CD14-positive monocyte (primary cell): ENCODE results near the gene CDHR5. TPM values are rescaled to one million over a fixed set of nuclear protein-coding genes. Genes with fewer than 3 reads are reported as not detected.

Experiments
- DNase-seq, 3 donors: peaks; one replicate each; pipeline ENCODE4 v3.0.0-alpha.2; 2011 to 2022
- H2AFZ ChIP-seq: 2 replicates; pipeline ENCODE4 v1.6.0; 2012; ENCODE audit warnings: mild to moderate bottlenecking, low read depth, low read length, inconsistent platforms; ENCODE audit not compliant: insufficient read depth, poor library complexity, severe bottlenecking
- H3K27ac ChIP-seq, 2 donors: 1 replicate in 1 of 2; 2 replicates in 1 of 2; pipeline ENCODE4 v1.5.1; 2012 to 2013; ENCODE audit warnings: low read length in 2 of 2, control low read depth in 1 of 2, inconsistent platforms in 1 of 2, low read depth in 1 of 2, mild to moderate bottlenecking in 1 of 2
- H3K27me3 ChIP-seq, 2 donors: one replicate each; pipeline versions ENCODE4 v1.6.0 to v1.6.1; 2011 to 2013; ENCODE audit warnings: low read length in 2 of 2; ENCODE audit not compliant: control insufficient read depth in 2 of 2, insufficient read depth in 2 of 2
- H3K36me3 ChIP-seq, 2 donors: replicated peaks in 1 of 2; 1 replicate in 1 of 2; 2 replicates in 1 of 2; pipeline versions ENCODE4 v1.5.1 to v1.6.1; 2012 to 2013; ENCODE audit warnings: low read length in 2 of 2, control low read depth in 1 of 2, inconsistent platforms in 1 of 2, mild to moderate bottlenecking in 1 of 2; ENCODE audit not compliant: insufficient read depth in 2 of 2, control insufficient read depth in 1 of 2
- H3K4me1 ChIP-seq, 2 donors: 1 replicate in 1 of 2; 2 replicates in 1 of 2; pipeline versions ENCODE4 v1.5.1 to v1.6.1; 2012 to 2013; ENCODE audit warnings: low read length in 2 of 2, control low read depth in 1 of 2, inconsistent platforms in 1 of 2, mild to moderate bottlenecking in 1 of 2, moderate library complexity in 1 of 2; ENCODE audit not compliant: insufficient read depth in 2 of 2, control insufficient read depth in 1 of 2
- H3K4me2 ChIP-seq: replicated peaks from 2 replicates; pipeline ENCODE3; 2012; ENCODE audit warnings: low read length, moderate library complexity, mild to moderate bottlenecking; ENCODE audit not compliant: poor library complexity, severe bottlenecking; ENCODE audit errors: extremely low read depth
- H3K4me3 ChIP-seq, 3 experiments: fragments of 200-600 bp in 1 of 3; sonication (generic) in 1 of 3; replicated peaks in 1 of 3; 1 replicate in 2 of 3; 2 replicates in 1 of 3; pipeline ENCODE4 v1.5.1; 2011 to 2013; ENCODE audit warnings: low read length in 3 of 3, mild to moderate bottlenecking in 3 of 3, control low read depth in 2 of 3, low read depth in 2 of 3, inconsistent platforms in 1 of 3, moderate library complexity in 1 of 3
- H3K79me2 ChIP-seq: 2 replicates; pipeline ENCODE4 v1.6.0; 2012; ENCODE audit warnings: mild to moderate bottlenecking, control low read depth, inconsistent platforms, low read length, moderate library complexity; ENCODE audit not compliant: insufficient read depth
- H3K9ac ChIP-seq: 2 replicates; pipeline ENCODE4 v1.6.0; 2017; ENCODE audit warnings: low read length, mild to moderate bottlenecking; ENCODE audit not compliant: insufficient read depth, poor library complexity, severe bottlenecking
- H3K9me3 ChIP-seq, 2 donors: replicated peaks in 1 of 2; 1 replicate in 1 of 2; 2 replicates in 1 of 2; pipeline versions ENCODE4 v1.5.1 to v1.6.1; 2012 to 2013; ENCODE audit warnings: low read length in 2 of 2, control low read depth in 1 of 2; ENCODE audit not compliant: control insufficient read depth in 1 of 2, insufficient read depth in 1 of 2
- H4K20me1 ChIP-seq: 2 replicates; pipeline ENCODE4 v1.6.0; 2012; ENCODE audit warnings: mild to moderate bottlenecking, low read length, control low read depth, moderate library complexity; ENCODE audit not compliant: insufficient read depth
- H3K27ac Mint-ChIP-seq, 7 donors: one replicate each; pipeline ENCODE4 v1.8.0; 2020; ENCODE audit warnings: mild to moderate bottlenecking in 7 of 7, mixed read lengths in 7 of 7, moderate library complexity in 6 of 7, inconsistent platforms in 2 of 7
- H3K27me3 Mint-ChIP-seq, 3 donors: one replicate each; pipeline ENCODE4 v1.8.0; 2021 to 2022; ENCODE audit warnings: low read depth in 3 of 3, mild to moderate bottlenecking in 3 of 3, mixed read lengths in 3 of 3, moderate library complexity in 3 of 3, inconsistent platforms in 1 of 3
- H3K36me3 Mint-ChIP-seq, 2 donors: one replicate each; pipeline ENCODE4 v1.8.0; 2020; ENCODE audit warnings: mixed read lengths in 2 of 2, inconsistent platforms in 1 of 2, mild to moderate bottlenecking in 1 of 2
- H3K4me1 Mint-ChIP-seq: one replicate; pipeline ENCODE4 v1.8.0; 2020; ENCODE audit warnings: mild to moderate bottlenecking, mixed read lengths
- H3K4me3 Mint-ChIP-seq, 2 donors: one replicate each; pipeline ENCODE4 v1.8.0; 2020; ENCODE audit warnings: mild to moderate bottlenecking in 2 of 2, mixed read lengths in 2 of 2, moderate library complexity in 1 of 2
- H3K9me3 Mint-ChIP-seq, 7 donors: one replicate each; pipeline ENCODE4 v1.8.0; 2020 to 2022; ENCODE audit warnings: mixed read lengths in 7 of 7, mild to moderate bottlenecking in 6 of 7, moderate library complexity in 6 of 7, inconsistent platforms in 2 of 7
- WGBS: methylation state at CpG from one replicate; pipeline ENCODE4 v1.1.5; 2013; ENCODE audit warnings: missing lambda C conversion rate; ENCODE audit not compliant: insufficient coverage; 5-methylcytosine and 5-hydroxymethylcytosine counted together
- intact Hi-C, 2 donors: fragments of 100-400 bp; cut with micrococcal nuclease; formaldehyde crosslinking; loops; one replicate each; pipeline versions ENCODE4 v1.15.0 to v1.15.1; 2023
- polyA plus RNA-seq, 3 donors: library from polyadenylated mRNA; depleted of rRNA in 1 of 3; unstranded in 2 of 3; stranded (reverse) in 1 of 3; fragments of 300-500 nt in 2 of 3; fragments of >200 nt in 1 of 3; fragmentation: Illumina TruSeq in 2 of 3; gene quantifications; 1 replicate in 2 of 3; 2 replicates in 1 of 3; pipeline ENCODE4 v1.2.3, GENCODE V29; 2012 to 2021
- TF ChIP-seq, protein P1 (sequence below): fragments of 200-600 bp; IDR thresholded peaks from one replicate; pipeline ENCODE4 v1.8.0; 2022; ENCODE audit warnings: antibody characterized with exemption, mild to moderate bottlenecking

Gene CDHR5
- polyA plus RNA-seq, 3 donors, result 0.18 to 0.43 (median 0.18) TPM

DNA sequence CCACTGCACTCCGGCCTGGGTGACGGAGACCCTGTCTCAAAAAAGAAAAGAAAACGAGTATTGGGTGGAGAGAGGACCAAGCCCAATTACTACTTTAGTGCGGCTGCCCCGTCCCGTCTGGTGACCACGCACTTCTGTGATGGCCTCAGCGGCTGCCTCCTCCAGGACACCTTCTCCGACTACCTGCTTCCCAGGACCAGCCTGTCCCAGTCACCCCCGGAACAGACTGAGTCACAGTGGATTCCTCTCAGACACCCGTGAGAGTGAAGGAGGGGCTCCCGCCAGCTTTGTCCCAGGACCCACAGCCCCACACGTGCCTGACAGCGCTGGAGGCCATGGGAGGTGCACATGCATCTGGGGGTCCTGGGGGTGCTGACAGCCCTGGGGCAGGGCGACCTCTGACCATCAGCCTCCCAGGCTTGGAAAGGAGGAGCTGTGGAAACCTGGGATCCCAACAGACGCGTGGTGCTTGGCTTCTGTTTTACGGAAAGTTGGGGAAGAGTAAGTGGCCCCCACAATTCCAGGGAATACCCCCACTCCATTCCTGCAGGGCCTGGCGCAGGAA lies 17.1 kb upstream of the CDHR5 start:
- H3K27ac Mint-ChIP-seq, result peak overlapping the region in 1 of 7 donors; percentile 27
- WGBS, result 92% methylated on average over 11 of the region's 19 CpGs
- peaks cover 16 to 26% of the 10 kb centered on the region in 2 donors for H3K4me1 ChIP-seq

DNA sequence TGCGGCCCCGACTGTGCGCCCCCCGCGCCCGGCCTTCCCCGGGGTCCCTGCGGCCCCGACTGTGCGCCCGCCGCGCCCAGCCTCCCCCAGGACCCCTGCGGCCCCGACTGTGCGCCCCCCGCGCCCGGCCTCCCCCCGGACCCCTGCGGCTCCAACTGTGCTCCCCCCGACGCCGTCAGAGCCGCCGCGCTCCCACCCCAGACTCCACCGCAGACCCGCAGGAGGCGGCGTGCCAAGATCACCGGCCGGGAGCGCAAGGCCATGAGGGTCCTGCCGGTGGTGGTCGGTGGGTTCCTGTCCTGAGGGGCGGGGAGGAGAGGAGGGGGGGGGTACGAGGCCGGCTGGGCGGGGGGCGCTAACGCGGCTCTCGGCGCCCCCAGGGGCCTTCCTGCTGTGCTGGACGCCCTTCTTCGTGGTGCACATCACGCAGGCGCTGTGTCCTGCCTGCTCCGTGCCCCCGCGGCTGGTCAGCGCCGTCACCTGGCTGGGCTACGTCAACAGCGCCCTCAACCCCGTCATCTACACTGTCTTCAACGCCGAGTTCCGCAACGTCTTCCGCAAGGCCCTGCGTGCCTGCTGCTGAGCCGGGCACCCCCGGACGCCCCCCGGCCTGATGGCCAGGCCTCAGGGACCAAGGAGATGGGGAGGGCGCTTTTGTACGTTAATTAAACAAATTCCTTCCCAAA lies 15.4 kb upstream of the CDHR5 start:
- peaks cover 11% of the 10 kb centered on the region for H3K4me1 Mint-ChIP-seq
- Histone ChIP-seq H3K27ac (no peak overlapping the region), H4K20me1 (peaks cover 27% of the 10 kb centered on the region)

More for the DNA sequence above, 17.1 kb upstream of the CDHR5 start:
- TF ChIP-seq, protein P1, sequence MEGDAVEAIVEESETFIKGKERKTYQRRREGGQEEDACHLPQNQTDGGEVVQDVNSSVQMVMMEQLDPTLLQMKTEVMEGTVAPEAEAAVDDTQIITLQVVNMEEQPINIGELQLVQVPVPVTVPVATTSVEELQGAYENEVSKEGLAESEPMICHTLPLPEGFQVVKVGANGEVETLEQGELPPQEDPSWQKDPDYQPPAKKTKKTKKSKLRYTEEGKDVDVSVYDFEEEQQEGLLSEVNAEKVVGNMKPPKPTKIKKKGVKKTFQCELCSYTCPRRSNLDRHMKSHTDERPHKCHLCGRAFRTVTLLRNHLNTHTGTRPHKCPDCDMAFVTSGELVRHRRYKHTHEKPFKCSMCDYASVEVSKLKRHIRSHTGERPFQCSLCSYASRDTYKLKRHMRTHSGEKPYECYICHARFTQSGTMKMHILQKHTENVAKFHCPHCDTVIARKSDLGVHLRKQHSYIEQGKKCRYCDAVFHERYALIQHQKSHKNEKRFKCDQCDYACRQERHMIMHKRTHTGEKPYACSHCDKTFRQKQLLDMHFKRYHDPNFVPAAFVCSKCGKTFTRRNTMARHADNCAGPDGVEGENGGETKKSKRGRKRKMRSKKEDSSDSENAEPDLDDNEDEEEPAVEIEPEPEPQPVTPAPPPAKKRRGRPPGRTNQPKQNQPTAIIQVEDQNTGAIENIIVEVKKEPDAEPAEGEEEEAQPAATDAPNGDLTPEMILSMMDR, result no peak
- Histone ChIP-seq H3K4me3 (no peak overlapping the region), H4K20me1 (peaks cover 19% of the 10 kb centered on the region), H3K27ac (no peak overlapping the region), H3K4me2 (no peak overlapping the region), H3K79me2 (no peaks in the 10 kb centered on the region), H2AFZ (no peak overlapping the region), H3K36me3 (peaks cover 20 to 45% of the 10 kb centered on the region in 2 donors), H3K9me3 (peaks cover 7 to 8% of the 10 kb centered on the region in 2 donors), H3K27me3 (peaks cover 18 to 35% of the 10 kb centered on the region in 2 donors), H3K9ac (no peak overlapping the region)
- H3K36me3 Mint-ChIP-seq, result peaks cover 25 to 58% of the 10 kb centered on the region in 2 donors
- H3K27me3 Mint-ChIP-seq, result peaks cover 29 to 45% (median 34%) of the 10 kb centered on the region in 3 donors
- H3K4me1 Mint-ChIP-seq, result peaks cover 11% of the 10 kb centered on the region
- DNase-seq, result no peak
- H3K4me3 Mint-ChIP-seq, result no peak overlapping the region
- intact Hi-C loops, result no loop called here
- H3K9me3 Mint-ChIP-seq, result peaks cover 3 to 13% (median 9%) of the 10 kb centered on the region in 7 donors

More for the DNA sequence above, 15.4 kb upstream of the CDHR5 start:
- Mint-ChIP-seq H3K27ac (peak overlapping the region in 4 of 7 donors; percentile 25 to 81 (median 66)), H3K9me3 (peaks cover 4 to 20% (median 10%) of the 10 kb centered on the region in 7 donors), H3K4me3 (peak overlapping the region; percentile 61 to 89), H3K36me3 (peaks cover 24 to 41% of the 10 kb centered on the region in 2 donors), H3K27me3 (peaks cover 46 to 61% (median 51%) of the 10 kb centered on the region in 3 donors)
- Histone ChIP-seq H3K9ac (peak overlapping the region; percentile 51), H2AFZ (no peak overlapping the region), H3K36me3 (peaks cover 18 to 30% of the 10 kb centered on the region in 2 donors), H3K9me3 (peaks cover 7 to 8% of the 10 kb centered on the region in 2 donors), H3K27me3 (peaks cover 20 to 50% of the 10 kb centered on the region in 2 donors), H3K79me2 (no peaks in the 10 kb centered on the region), H3K4me3 (peak overlapping the region in 2 of 3 experiments; percentile 14 to 53), H3K4me2 (peak overlapping the region; percentile 43), H3K4me1 (peaks cover 16 to 28% of the 10 kb centered on the region in 2 donors)
- intact Hi-C loops, result no loop called here
- DNase-seq, result peak; percentile 64 to 73 (median 70)
- WGBS, result 2% methylated on average over 52 of the region's 69 CpGs
- TF ChIP-seq, protein P1, result no peak
